CD4-positive, alpha-beta T cell treated with Interleukin-15 for 4 hours (primary cell): ENCODE measurements around the gene CELF1.
"Not testable (repeated sequence)": the region's sequence is repeated elsewhere in the genome, so short reads cannot be mapped to it uniquely, and the experiment has no call there.

Experiments used
- DNase-seq: peaks from one replicate; pipeline ENCODE4 v3.0.0-alpha.2; 2020; ENCODE audit warnings: low spot score

The CELF1 gene

GRCh38 chr11:47538741-47539565, 14.0 kb downstream of the CELF1 start:
- DNase-seq: no peak

- DNase-seq: no peak
Measured at GRCh38 chr11:47536915-47537314, 16.0 kb downstream of the CELF1 start.

DNA sequence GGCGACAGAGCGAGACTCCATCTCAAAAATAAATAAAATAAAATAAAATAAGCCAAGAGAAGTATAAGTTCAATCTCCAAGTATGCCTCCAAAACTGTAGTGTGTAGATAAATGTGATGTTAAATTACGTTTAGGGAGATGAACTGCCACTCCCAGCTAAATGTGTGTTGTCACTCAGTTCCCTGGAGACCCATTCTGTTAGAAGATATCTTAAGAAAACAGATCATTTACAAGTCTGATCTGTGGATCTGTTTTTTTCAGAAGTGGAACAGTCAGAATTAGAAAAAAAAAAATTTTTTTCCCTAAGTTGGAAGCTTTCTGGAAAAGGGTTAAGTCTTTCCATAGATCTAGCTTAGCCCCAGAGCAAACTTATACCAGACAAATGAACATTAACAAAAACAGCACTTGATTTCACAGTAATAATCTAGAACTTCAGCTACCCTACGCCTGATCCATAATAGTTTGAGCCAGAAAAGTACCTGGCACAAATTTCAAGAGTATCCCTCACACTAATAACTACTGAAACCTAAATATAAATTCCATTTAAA, 18.2 kb downstream of the CELF1 start:
- no peak for DNase-seq

DNA sequence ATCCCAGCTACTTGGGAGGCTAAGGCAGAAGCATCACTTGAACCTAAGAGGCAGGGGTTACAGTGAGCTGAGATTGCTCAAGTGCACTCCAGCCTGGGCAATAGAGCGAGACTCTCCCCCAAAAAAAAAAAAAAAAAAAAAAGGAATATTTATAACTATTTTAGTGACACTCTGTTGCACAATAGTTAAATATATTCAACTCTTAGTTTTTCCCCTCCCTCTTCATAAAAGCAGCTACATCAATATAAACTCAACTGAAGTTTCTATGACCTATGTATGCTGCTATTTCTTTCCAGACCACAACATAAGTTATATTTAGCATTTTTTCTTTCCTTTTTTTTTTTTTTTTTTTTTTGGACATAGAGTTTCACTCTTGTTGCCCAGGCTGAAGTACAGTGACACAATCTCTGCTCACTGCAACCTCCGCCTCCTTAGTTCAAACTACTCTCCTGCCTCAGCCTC, 19.2 kb downstream of the CELF1 start:
- no peak for DNase-seq

DNA sequence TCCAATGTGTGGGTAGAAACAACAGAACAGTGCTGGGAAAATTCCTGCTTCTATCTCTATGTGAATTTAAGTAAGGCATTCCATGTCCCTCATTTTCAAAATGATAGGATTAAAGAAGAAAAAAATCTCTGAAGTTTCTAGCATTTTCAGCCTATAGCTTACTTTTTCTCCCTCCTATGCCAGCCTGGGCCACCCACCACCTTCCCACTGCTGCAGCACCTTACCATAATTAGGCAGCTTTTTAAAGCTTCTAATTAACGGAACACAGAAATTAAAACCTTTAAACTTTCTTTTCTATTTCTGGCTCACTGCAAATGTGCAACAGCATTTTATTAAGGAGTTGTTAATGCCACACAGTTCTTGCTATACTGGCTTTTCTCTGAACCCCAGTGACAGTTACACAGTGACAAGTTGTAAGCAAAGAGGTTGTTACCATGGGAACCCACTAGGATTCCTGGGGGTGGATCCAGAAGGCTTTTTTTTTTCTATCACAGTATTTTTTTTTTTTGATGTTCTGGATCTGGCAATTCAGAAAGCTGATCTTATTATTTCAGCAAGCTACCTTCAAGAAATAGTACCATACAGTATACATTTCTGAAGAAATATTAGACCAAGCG, 20.2 kb downstream of the CELF1 start:
- no peak for DNase-seq

GRCh38 chr11:47531666-47532065, 21.3 kb downstream of the CELF1 start:
- DNase-seq: no peak

- DNase-seq: not testable (repeated sequence)
Measured at GRCh38 chr11:47530721-47531120, 22.2 kb downstream of the CELF1 start.

DNA sequence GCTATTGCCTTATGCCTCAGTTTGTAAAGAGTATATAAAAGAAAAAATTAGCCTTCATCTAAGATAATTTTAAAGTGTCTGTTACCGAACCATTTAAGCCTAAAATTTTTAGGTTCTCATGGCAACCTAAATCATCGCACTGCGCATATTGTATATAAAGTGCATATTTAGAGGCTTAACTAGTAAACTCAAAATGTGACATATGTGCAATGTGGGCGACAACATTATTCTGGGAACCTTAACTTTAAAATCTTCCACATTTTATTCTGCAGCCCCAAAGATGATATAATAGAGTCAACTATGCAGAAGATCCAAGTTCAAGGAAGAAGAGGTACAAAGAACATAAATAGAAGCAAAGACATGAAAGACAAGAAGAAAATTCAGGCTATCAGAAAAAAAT, 23.0 kb downstream of the CELF1 start:
- no peak for DNase-seq

- no peak for DNase-seq
Measured at GRCh38 chr11:47527186-47527585, 25.7 kb downstream of the CELF1 start.

GRCh38 chr11:47526032-47526431, 26.9 kb downstream of the CELF1 start:
- DNase-seq: not testable (repeated sequence)

GRCh38 chr11:47524291-47524874, 28.5 kb downstream of the CELF1 start:
- DNase-seq: no peak

- peak; percentile 49 for DNase-seq
Measured at GRCh38 chr11:47523490-47524225, 29.3 kb downstream of the CELF1 start.

- no peak for DNase-seq
Measured at GRCh38 chr11:47518212-47518964, 34.5 kb downstream of the CELF1 start.

GRCh38 chr11:47516984-47517853, 35.7 kb downstream of the CELF1 start:
- no peak for DNase-seq

DNA sequence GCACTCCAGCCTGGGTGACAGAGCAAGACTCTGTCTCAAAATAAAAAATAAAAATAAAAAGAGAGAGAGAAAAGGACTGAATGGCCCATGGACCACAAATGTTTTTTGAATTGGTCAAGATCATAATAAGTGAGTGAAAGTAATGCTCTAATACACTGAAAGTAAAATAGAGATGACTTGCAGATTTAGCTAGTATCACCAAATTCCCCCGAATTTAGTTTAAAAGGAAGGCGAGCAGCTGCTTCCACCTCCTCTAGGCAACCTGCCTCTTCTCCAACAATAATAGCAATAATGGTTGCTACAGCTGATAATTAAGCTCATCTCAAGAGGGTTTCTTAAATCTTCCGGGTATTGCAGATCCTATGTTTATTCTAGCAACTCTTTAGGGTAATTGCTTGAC, 36.8 kb downstream of the CELF1 start:
- no peak for DNase-seq

GRCh38 chr11:47514825-47515647, 37.9 kb downstream of the CELF1 start:
- DNase-seq: peak; percentile 36

GRCh38 chr11:47512701-47513100, 40.2 kb downstream of the CELF1 start:
- DNase-seq: no peak

DNA sequence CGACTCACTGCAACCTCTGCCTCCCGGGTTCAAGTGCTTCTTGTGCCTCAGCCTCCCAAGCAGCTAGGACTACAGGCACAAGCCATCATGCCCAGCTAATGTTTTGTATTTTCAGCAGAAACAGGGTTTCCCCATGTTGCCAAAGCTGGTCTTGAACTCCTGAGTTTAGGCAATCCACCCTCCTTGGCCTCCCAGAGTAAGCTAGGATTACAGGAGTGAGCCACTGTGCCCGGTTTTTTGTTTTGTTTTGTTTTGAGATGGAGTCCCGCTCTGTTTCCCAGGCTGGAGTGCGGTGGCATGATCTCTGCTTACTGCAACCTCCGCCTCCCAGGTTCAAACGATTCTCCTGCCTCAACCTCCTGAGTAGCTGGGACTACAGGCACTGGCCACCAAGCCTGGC, 41.0 kb downstream of the CELF1 start:
- DNase-seq: no peak

GRCh38 chr11:47510209-47510608, 42.7 kb downstream of the CELF1 start:
- DNase-seq: no peak
